ENCODE measurements around the gene GNAL.

GNAL gene

GRCh38 chr18:11721720-11722119, 32.7 kb downstream of the GNAL start (continued):
- TF ChIP-seq HIC1 (tag by site-specific recombination; IDR thresholded peaks at IDR 0.05) (no peak), ZNF426 (tag by site-specific recombination; IDR thresholded peaks at IDR 0.05) (peak; percentile 69), ZNF423 (tag by site-specific recombination; IDR thresholded peaks at IDR 0.05) (no peak), ZNF311 (tag by site-specific recombination; IDR thresholded peaks at IDR 0.05; ENCODE audit: borderline replicate concordance) (no peak), ZNF585B (tag by site-specific recombination; IDR thresholded peaks at IDR 0.05) (no peak), ZBTB10 (tag by site-specific recombination; IDR thresholded peaks at IDR 0.05) (no peak), ZNF202 (tag by site-specific recombination; IDR thresholded peaks at IDR 0.05; ENCODE audit: borderline replicate concordance) (no peak; the same call in 1 of the 2 replicates), ZNF510 (tag by site-specific recombination; IDR thresholded peaks at IDR 0.05; ENCODE audit: insufficient replicate concordance) (peak; percentile 22), ZNF391 (tag by site-specific recombination; IDR thresholded peaks at IDR 0.05; ENCODE audit: borderline replicate concordance, low read depth) (no peak), ZNF18 (tag by site-specific recombination; IDR thresholded peaks at IDR 0.05) (no peak), AEBP2 (tag by site-specific recombination; IDR thresholded peaks at IDR 0.05; ENCODE audit: borderline replicate concordance) (no peak), CTCF (tag by site-specific recombination; IDR thresholded peaks at IDR 0.05) (no peak), ZNF23 (tag by site-specific recombination; IDR thresholded peaks at IDR 0.05; ENCODE audit: borderline replicate concordance) (no peak), BCL11B (tag by site-specific recombination; IDR thresholded peaks at IDR 0.05; ENCODE audit: low read depth) (no peak), ZNF112 (tag by site-specific recombination; IDR thresholded peaks at IDR 0.05) (no peak), ZNF140 (tag by site-specific recombination; IDR thresholded peaks at IDR 0.05) (peak; percentile 52; the same call in 1 of the 2 replicates), ZNF302 (tag by site-specific recombination; IDR thresholded peaks at IDR 0.05; ENCODE audit: low read depth) (no peak), ZNF121 (tag by site-specific recombination; IDR thresholded peaks at IDR 0.05) (no peak), ZNF521 (tag by site-specific recombination; IDR thresholded peaks at IDR 0.05) (no peak), ZNF555 (tag by site-specific recombination; conservative IDR thresholded peaks at IDR 0.05) (peak; percentile 65), ZBTB11 (tag by site-specific recombination; conservative IDR thresholded peaks at IDR 0.05; ENCODE audit: low read depth) (peak; percentile 75), ZBTB44 (tag by site-specific recombination; IDR thresholded peaks at IDR 0.05) (no peak), KLF10 (tag by site-specific recombination; IDR thresholded peaks at IDR 0.05) (no peak), ZBTB8A (tag by site-specific recombination; IDR thresholded peaks at IDR 0.05) (0 out of 2 replicates have a peak, but pooled peaks have one; percentile 30)

All from HEK293 (cell line).